Activated naive CD4-positive, alpha-beta T cell treated with anti-CD3 and anti-CD28 coated beads, Interleukin-2, amount 10 ng/mL, durations not matched to agents 7 days and 5 days (primary cell): Measurements from ENCODE around the gene TTBK2.
A peak's percentile ranks its signal among the peaks of the same experiment; 100 is the strongest.

Source experiments
- CTCF ChIA-PET: fragments of 350-600 bp; sonication (Branson Sonifier 250); formaldehyde crosslinking; loops from one replicate; lab custom pipeline; 2021; ENCODE audit warnings: antibody characterized with exemption; lab: Charles Lee
- DNase-seq: peaks from one replicate; pipeline ENCODE4 v3.0.0-alpha.2; 2020
- H3K27ac Mint-ChIP-seq: one replicate; pipeline ENCODE4 v1.8.0; 2021; ENCODE audit warnings: mild to moderate bottlenecking, moderate library complexity, mixed read lengths
- H3K27me3 Mint-ChIP-seq: one replicate; pipeline ENCODE4 v1.8.0; 2021; ENCODE audit warnings: mild to moderate bottlenecking, mixed read lengths
- H3K36me3 Mint-ChIP-seq: one replicate; pipeline ENCODE4 v1.8.0; 2021; ENCODE audit warnings: mixed read lengths
- H3K4me1 Mint-ChIP-seq: one replicate; pipeline ENCODE4 v1.8.0; 2021; ENCODE audit warnings: mixed read lengths
- H3K4me3 Mint-ChIP-seq: one replicate; pipeline ENCODE4 v1.8.0; 2021; ENCODE audit warnings: mild to moderate bottlenecking, moderate library complexity, mixed read lengths
- H3K9me3 Mint-ChIP-seq: one replicate; pipeline ENCODE4 v1.8.0; 2021; ENCODE audit warnings: mixed read lengths

The TTBK2 gene

DNA sequence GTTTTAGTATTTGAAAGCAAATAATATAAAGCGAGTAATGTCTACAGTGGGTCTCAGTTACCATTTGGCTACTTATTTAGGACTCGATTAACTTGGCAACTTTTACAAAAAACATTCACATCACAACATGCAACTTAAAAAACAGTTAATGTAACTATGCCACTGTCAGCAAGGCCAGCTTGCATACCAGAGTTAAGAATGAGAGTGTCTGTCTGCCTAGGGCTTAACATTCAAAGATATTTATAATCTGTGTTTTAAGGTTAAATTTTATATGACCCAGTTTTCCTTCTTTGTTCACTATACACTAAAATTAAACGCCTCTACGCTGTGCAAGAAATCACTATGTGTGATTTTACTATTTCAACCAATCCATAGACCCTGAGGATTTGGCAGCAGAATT is 178.4 kb downstream of the TTBK2 start:
- no peaks in the 10 kb centered on the region for H3K36me3 Mint-ChIP-seq
- no peak overlapping the region for H3K4me3 Mint-ChIP-seq
- H3K9me3 Mint-ChIP-seq = no peaks in the 10 kb centered on the region
- CTCF ChIA-PET = no interaction called here
- peaks cover 7% of the 10 kb centered on the region for H3K4me1 Mint-ChIP-seq
- H3K27ac Mint-ChIP-seq = no peak overlapping the region
- no peak for DNase-seq
- H3K27me3 Mint-ChIP-seq = no peaks in the 10 kb centered on the region

DNA sequence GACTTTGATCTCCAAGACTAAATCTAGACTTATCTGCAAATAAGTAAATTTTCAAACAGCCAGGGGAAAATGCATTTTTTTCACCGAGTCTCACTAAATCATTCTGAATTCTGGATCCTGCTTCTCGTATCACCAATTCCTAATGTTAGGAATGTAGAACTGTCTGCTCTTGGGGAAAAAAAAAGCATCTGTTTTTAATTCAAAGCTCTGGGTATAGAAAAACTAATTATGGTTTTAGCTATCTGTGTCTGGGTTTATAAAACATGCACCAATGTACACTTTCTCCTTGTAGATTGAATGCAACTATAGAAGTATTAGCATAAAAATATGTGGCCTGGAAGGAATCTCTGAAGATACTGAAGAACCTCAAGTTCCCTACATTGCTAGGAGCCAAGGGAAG is 178.9 kb downstream of the TTBK2 start:
- no peak overlapping the region for H3K4me3 Mint-ChIP-seq
- peaks cover 7% of the 10 kb centered on the region for H3K4me1 Mint-ChIP-seq
- H3K9me3 Mint-ChIP-seq = no peaks in the 10 kb centered on the region
- DNase-seq = no peak
- H3K27ac Mint-ChIP-seq = no peak overlapping the region
- H3K36me3 Mint-ChIP-seq = no peaks in the 10 kb centered on the region
- CTCF ChIA-PET = no interaction called here
- H3K27me3 Mint-ChIP-seq = no peaks in the 10 kb centered on the region

- Mint-ChIP-seq H3K27ac (peak overlapping the region; percentile 87), H3K4me1 (peaks cover 20% of the 10 kb centered on the region), H3K36me3 (peaks cover 12% of the 10 kb centered on the region), H3K27me3 (no peaks in the 10 kb centered on the region), H3K4me3 (peak overlapping the region; percentile 75), H3K9me3 (no peaks in the 10 kb centered on the region)
- DNase-seq = no peak
- CTCF ChIA-PET = interaction anchor here (1.0 kb wide), 1 partner anchor 189 kb away, joined by 3 read pairs; no protein-coding TSS in a partner anchor
Measured at GRCh38 chr15:42737529-42738328, 182.8 kb downstream of the TTBK2 start.

DNA sequence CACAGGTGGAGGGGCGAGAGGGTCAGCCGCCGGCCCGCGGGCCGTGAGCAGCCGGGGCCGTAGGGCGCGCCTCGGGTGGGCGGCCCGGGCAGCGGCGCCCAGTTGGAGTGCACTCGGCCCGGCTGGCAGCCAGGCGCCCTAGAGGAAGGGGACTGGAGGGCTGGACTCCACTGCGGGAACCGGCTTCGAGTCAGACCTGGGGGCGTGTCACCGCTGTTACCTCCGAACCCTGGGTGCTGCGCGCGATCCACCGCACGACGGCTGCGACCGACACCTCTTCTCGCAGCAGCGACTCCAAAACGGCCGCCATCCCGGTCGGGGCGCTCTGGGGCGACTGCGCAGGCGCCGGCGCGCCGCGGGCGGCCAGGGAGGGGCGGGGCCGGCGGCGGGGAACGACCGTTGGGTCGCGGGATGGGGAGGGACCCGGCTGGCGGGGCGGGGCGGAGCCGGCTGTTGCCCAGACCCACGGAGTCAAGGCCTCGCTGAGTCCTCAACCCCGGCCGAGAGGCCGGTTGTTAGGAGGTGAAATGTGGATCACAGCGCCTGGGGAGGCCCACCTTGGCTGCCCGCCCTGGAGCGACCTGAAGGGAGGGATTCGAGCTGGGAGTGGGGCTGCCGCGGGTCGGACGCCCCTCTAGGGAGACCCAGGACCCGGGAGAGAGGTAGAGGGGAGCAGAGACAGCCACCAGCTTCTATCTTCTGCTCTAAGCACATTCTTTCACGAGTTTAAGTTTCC is 183.6 kb downstream of the TTBK2 start, which contains the start of gene CDAN1:
TSS of gene CDAN1 (minus strand) at position 336 of the 736 bp plus-strand sequence. CDS start at position 310, 26 bp downstream.
- peaks cover 20% of the 10 kb centered on the region for H3K4me1 Mint-ChIP-seq
- peak; percentile 94 for DNase-seq
- no peaks in the 10 kb centered on the region for H3K9me3 Mint-ChIP-seq
- CTCF ChIA-PET = interaction anchor here (1.0 kb wide), 1 partner anchor 190 kb away, joined by 3 read pairs; no protein-coding TSS in a partner anchor
- peaks cover 18% of the 10 kb centered on the region for H3K36me3 Mint-ChIP-seq
- peak within 1 kb of the TSS; percentile 87 for H3K27ac Mint-ChIP-seq
- peak within 1 kb of the TSS; percentile 75 for H3K4me3 Mint-ChIP-seq
- H3K27me3 Mint-ChIP-seq = no peaks in the 10 kb centered on the region

GRCh38 chr15:42736178-42736792 is 184.3 kb downstream of the TTBK2 start:
- DNase-seq = peak; percentile 42
- peak overlapping the region; percentile 75 for H3K4me3 Mint-ChIP-seq
- no peaks in the 10 kb centered on the region for H3K9me3 Mint-ChIP-seq
- H3K27me3 Mint-ChIP-seq = no peaks in the 10 kb centered on the region
- peaks cover 23% of the 10 kb centered on the region for H3K36me3 Mint-ChIP-seq
- CTCF ChIA-PET = interaction anchor here (1.0 to 1.4 kb wide), 2 partner anchors 31 to 190 kb away, joined by 4 read pairs; no protein-coding TSS in a partner anchor
- H3K4me1 Mint-ChIP-seq = peaks cover 20% of the 10 kb centered on the region
- peak overlapping the region; percentile 45 for H3K27ac Mint-ChIP-seq

GRCh38 chr15:42735382-42736165 is 185.0 kb downstream of the TTBK2 start:
- CTCF ChIA-PET = interaction anchor here (1.0 to 1.4 kb wide), 2 partner anchors 30 to 190 kb away, joined by 4 read pairs; no protein-coding TSS in a partner anchor
- Mint-ChIP-seq H3K9me3 (no peaks in the 10 kb centered on the region), H3K4me1 (peaks cover 20% of the 10 kb centered on the region), H3K36me3 (peaks cover 27% of the 10 kb centered on the region), H3K4me3 (peak overlapping the region; percentile 74), H3K27ac (peak overlapping the region; percentile 45), H3K27me3 (no peaks in the 10 kb centered on the region)
- no peak for DNase-seq

- Mint-ChIP-seq H3K4me3 (peak overlapping the region; percentile 35), H3K36me3 (peaks cover 37% of the 10 kb centered on the region)
- CTCF ChIA-PET = interaction anchor here (0.9 to 1.4 kb wide), 2 partner anchors 11 to 192 kb away, joined by 3 read pairs; no protein-coding TSS in a partner anchor
Measured at GRCh38 chr15:42734076-42734672, 186.4 kb downstream of the TTBK2 start.

GRCh38 chr15:42733027-42733426 is 187.6 kb downstream of the TTBK2 start:
- H3K4me1 Mint-ChIP-seq = peaks cover 20% of the 10 kb centered on the region
- H3K9me3 Mint-ChIP-seq = no peaks in the 10 kb centered on the region
- H3K36me3 Mint-ChIP-seq = peaks cover 39% of the 10 kb centered on the region
- H3K27me3 Mint-ChIP-seq = no peaks in the 10 kb centered on the region
- H3K4me3 Mint-ChIP-seq = no peak overlapping the region
- CTCF ChIA-PET = interaction anchor here (0.6 to 1.4 kb wide), 3 partner anchors 9 to 1051 kb away, joined by 3 to 4 read pairs (median 3); no protein-coding TSS in a partner anchor
- no peak for DNase-seq
- no peak overlapping the region for H3K27ac Mint-ChIP-seq

More at GRCh38 chr15:42734076-42734672, 186.4 kb downstream of the TTBK2 start:
- Mint-ChIP-seq H3K9me3 (no peaks in the 10 kb centered on the region), H3K4me1 (peaks cover 20% of the 10 kb centered on the region), H3K27me3 (no peaks in the 10 kb centered on the region), H3K27ac (no peak overlapping the region)
- DNase-seq = no peak

- H3K27ac Mint-ChIP-seq = peak overlapping the region; percentile 61
- CTCF ChIA-PET = interaction anchor here (0.6 kb wide), 1 partner anchor 1051 kb away, joined by 3 read pairs; no protein-coding TSS in a partner anchor
- H3K4me3 Mint-ChIP-seq = peak overlapping the region; percentile 4
- peaks cover 42% of the 10 kb centered on the region for H3K36me3 Mint-ChIP-seq
- DNase-seq = no peak
- H3K9me3 Mint-ChIP-seq = no peaks in the 10 kb centered on the region
- peaks cover 14% of the 10 kb centered on the region for H3K4me1 Mint-ChIP-seq
- no peaks in the 10 kb centered on the region for H3K27me3 Mint-ChIP-seq
Measured at GRCh38 chr15:42732095-42732827, 188.3 kb downstream of the TTBK2 start.

- H3K9me3 Mint-ChIP-seq = no peaks in the 10 kb centered on the region
- no peak overlapping the region for H3K27ac Mint-ChIP-seq
- no peaks in the 10 kb centered on the region for H3K27me3 Mint-ChIP-seq
- H3K4me1 Mint-ChIP-seq = peaks cover 14% of the 10 kb centered on the region
- no peak overlapping the region for H3K4me3 Mint-ChIP-seq
- CTCF ChIA-PET = no interaction called here
- H3K36me3 Mint-ChIP-seq = peaks cover 49% of the 10 kb centered on the region
- DNase-seq = no peak
Measured at GRCh38 chr15:42731461-42731860, 189.1 kb downstream of the TTBK2 start.

- CTCF ChIA-PET = no interaction called here
- peaks cover 49% of the 10 kb centered on the region for H3K36me3 Mint-ChIP-seq
- H3K4me3 Mint-ChIP-seq = no peak overlapping the region
- H3K27me3 Mint-ChIP-seq = no peaks in the 10 kb centered on the region
- no peaks in the 10 kb centered on the region for H3K9me3 Mint-ChIP-seq
- H3K4me1 Mint-ChIP-seq = peaks cover 10% of the 10 kb centered on the region
- no peak for DNase-seq
- no peak overlapping the region for H3K27ac Mint-ChIP-seq
Measured at GRCh38 chr15:42730536-42730935, 190.0 kb downstream of the TTBK2 start.

GRCh38 chr15:42730135-42730534 is 190.4 kb downstream of the TTBK2 start:
- Mint-ChIP-seq H3K4me3 (no peak overlapping the region), H3K36me3 (peaks cover 53% of the 10 kb centered on the region), H3K9me3 (no peaks in the 10 kb centered on the region), H3K27me3 (no peaks in the 10 kb centered on the region), H3K27ac (no peak overlapping the region), H3K4me1 (peaks cover 6% of the 10 kb centered on the region)
- no peak for DNase-seq
- CTCF ChIA-PET = no interaction called here
